Measurements from ENCODE around the gene CEP290.

DNA sequence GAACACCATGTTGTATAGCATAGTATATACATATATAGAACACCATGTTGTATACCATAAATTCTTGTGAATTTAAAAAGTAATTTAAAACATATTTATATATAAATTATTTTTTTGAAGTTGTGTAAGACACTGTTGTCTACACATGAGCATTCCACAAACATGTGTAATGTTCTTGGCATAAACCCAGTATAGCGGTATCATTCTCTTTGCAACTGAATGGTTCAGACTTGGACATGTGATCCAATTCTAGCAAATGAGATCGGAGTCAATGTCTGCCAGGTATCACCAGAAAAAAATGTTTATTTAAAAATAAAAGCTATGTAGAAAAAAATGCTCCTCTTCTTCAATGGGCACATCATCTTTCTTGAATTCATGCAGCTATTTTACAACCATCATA, 33.9 kb downstream of the CEP290 start:
- TF ChIP-seq, protein P1, sequence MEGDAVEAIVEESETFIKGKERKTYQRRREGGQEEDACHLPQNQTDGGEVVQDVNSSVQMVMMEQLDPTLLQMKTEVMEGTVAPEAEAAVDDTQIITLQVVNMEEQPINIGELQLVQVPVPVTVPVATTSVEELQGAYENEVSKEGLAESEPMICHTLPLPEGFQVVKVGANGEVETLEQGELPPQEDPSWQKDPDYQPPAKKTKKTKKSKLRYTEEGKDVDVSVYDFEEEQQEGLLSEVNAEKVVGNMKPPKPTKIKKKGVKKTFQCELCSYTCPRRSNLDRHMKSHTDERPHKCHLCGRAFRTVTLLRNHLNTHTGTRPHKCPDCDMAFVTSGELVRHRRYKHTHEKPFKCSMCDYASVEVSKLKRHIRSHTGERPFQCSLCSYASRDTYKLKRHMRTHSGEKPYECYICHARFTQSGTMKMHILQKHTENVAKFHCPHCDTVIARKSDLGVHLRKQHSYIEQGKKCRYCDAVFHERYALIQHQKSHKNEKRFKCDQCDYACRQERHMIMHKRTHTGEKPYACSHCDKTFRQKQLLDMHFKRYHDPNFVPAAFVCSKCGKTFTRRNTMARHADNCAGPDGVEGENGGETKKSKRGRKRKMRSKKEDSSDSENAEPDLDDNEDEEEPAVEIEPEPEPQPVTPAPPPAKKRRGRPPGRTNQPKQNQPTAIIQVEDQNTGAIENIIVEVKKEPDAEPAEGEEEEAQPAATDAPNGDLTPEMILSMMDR (IDR thresholded peaks at IDR 0.05; ENCODE audit: insufficient read depth, low read length, poor library complexity, severe bottlenecking) = no peak
- TF ChIP-seq EZH2phosphoT487 (conservative IDR thresholded peaks at IDR 0.05; ENCODE audit: low read length) = no peak
